Mesothelial cell of epicardium (in vitro differentiated cells): ENCODE data around the gene RAB25. TPM values are rescaled to one million over a fixed set of nuclear protein-coding genes. Genes with fewer than 3 reads are reported as not detected.

Experiments used
- DNase-seq, 2 experiments: peaks; one replicate each; pipeline ENCODE4 v3.0.0; 2021; ENCODE audit warnings: low spot score in 2 of 2; ENCODE audit not compliant: unreplicated experiment in 2 of 2
- H3K27ac Mint-ChIP-seq: 2 replicates; pipeline ENCODE4 v1.8.0; 2021; ENCODE audit warnings: mixed read lengths
- H3K27me3 Mint-ChIP-seq: 2 replicates; pipeline ENCODE4 v1.8.0; 2021; ENCODE audit warnings: low read depth, mixed read lengths
- H3K36me3 Mint-ChIP-seq: 2 replicates; pipeline ENCODE4 v1.8.0; 2021; ENCODE audit warnings: mixed read lengths
- H3K4me1 Mint-ChIP-seq: 2 replicates; pipeline ENCODE4 v1.8.0; 2021; ENCODE audit warnings: mixed read lengths
- H3K4me3 Mint-ChIP-seq: 2 replicates; pipeline ENCODE4 v1.8.0; 2021; ENCODE audit warnings: mild to moderate bottlenecking, moderate library complexity, mixed read lengths
- H3K9me3 Mint-ChIP-seq: 2 replicates; pipeline ENCODE4 v1.8.0; 2021; ENCODE audit warnings: mixed read lengths
- CTCF ChIP-seq: fragments of 200-600 bp; sonication (generic); IDR thresholded peaks from one replicate; pipeline ENCODE4 v1.5.0; 2021; ENCODE audit warnings: antibody characterized with exemption; ENCODE audit not compliant: unreplicated experiment
- total RNA-seq: library from RNA; stranded (reverse); gene quantifications from 3 replicates; pipeline ENCODE4 v1.2.1, GENCODE V29; 2021

Gene RAB25
- total RNA-seq, 1 donor from 2014 or later: 51.1 TPM

DNA sequence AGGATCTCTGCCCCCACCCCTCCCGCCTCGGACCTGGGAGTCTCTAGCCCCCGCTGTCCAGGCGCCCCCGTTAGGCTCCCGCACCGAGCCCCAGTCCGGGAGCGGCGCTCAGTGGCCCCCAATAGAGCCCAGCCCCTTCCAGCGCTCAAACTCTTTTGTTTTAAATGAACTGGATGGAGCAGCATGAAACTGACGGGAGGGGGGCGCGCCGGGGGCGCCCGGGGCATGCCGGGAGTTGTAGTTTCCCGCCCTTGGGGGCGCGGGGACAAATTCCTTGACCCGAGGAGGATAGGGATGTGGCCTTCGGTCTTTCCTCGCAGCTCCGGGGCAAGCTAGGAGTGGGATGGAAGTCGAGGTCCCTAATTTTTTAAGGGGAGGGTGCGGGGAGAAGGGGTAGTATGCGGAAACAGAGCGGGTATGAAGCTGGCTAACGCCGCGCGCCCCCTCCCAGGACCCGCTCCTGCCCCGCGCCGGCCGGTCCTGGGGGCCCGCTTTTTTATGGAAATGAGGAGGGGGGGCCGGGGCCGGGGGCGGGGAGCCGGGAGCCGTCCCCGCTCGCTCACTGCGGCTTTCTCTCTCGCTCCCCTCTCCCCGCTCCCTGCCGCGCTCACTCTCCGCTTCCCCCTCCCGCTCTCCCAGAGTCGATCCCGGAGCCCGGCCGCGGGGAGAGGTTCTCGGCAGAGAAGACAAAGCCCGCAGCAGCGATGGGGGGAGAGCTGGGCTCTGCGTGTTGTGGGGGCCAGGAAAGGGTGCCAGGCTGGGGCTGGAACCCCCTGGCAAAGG, 21.5 kb downstream of the RAB25 start, which contains the start of gene MEX3A:
Gene MEX3A (minus strand): TSS at position 157 of the 783 bp plus-strand sequence. CDS start 467 bp downstream, outside the sequence.
- peak within 1 kb of the TSS; percentile 98 for H3K27ac Mint-ChIP-seq
- H3K36me3 Mint-ChIP-seq: peaks cover 8% of the 10 kb centered on the region
- no peaks in the 10 kb centered on the region for H3K9me3 Mint-ChIP-seq
- no peaks in the 10 kb centered on the region for H3K27me3 Mint-ChIP-seq
- DNase-seq: peak; percentile 83 to 93
- H3K4me3 Mint-ChIP-seq: peak within 1 kb of the TSS; percentile 98
- no peak for TF ChIP-seq CTCF
- peaks cover 66% of the 10 kb centered on the region for H3K4me1 Mint-ChIP-seq

GRCh38 chr1:156083800-156084790, 23.1 kb downstream of the RAB25 start:
- H3K27ac Mint-ChIP-seq: peak overlapping the region; percentile 98
- H3K9me3 Mint-ChIP-seq: no peaks in the 10 kb centered on the region

DNA sequence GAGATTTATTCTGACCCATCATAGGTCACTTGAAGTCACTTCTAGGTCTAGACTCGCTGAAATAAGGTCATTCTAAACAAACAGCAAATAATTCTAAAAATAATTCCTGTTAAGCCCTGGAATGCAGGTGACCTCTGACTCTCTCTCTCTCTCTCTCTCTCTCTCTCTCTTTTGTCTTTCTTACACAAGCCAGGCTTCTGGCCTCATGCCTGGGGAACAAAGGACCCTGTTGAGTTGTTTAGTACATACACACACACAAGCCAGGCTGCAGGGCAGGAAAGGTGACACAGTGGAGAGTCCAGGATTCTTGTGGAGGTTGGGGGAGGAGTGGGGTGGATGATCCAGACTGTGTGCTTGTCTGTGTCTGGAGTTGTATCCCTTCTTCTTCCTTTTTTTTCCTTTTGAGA, 25.3 kb downstream of the RAB25 start:
- Mint-ChIP-seq H3K4me3 (no peak overlapping the region), H3K27ac (peak overlapping the region; percentile 92), H3K27me3 (no peaks in the 10 kb centered on the region), H3K4me1 (peaks cover 40% of the 10 kb centered on the region), H3K36me3 (no peaks in the 10 kb centered on the region), H3K9me3 (no peaks in the 10 kb centered on the region)
- DNase-seq: no peak
- TF ChIP-seq CTCF: no peak

More at GRCh38 chr1:156083800-156084790, 23.1 kb downstream of the RAB25 start:
- Mint-ChIP-seq H3K4me1 (peaks cover 50% of the 10 kb centered on the region), H3K4me3 (peak overlapping the region; percentile 92), H3K36me3 (peaks cover 5% of the 10 kb centered on the region), H3K27me3 (no peaks in the 10 kb centered on the region)
- TF ChIP-seq CTCF: no peak
- DNase-seq: no peak

GRCh38 chr1:156089704-156090103, 28.7 kb downstream of the RAB25 start:
- DNase-seq: no peak
- Mint-ChIP-seq H3K27me3 (no peaks in the 10 kb centered on the region), H3K4me3 (no peak overlapping the region), H3K36me3 (peaks cover 8% of the 10 kb centered on the region), H3K9me3 (no peaks in the 10 kb centered on the region), H3K4me1 (peaks cover 25% of the 10 kb centered on the region), H3K27ac (no peak overlapping the region)
- no peak for TF ChIP-seq CTCF

DNA sequence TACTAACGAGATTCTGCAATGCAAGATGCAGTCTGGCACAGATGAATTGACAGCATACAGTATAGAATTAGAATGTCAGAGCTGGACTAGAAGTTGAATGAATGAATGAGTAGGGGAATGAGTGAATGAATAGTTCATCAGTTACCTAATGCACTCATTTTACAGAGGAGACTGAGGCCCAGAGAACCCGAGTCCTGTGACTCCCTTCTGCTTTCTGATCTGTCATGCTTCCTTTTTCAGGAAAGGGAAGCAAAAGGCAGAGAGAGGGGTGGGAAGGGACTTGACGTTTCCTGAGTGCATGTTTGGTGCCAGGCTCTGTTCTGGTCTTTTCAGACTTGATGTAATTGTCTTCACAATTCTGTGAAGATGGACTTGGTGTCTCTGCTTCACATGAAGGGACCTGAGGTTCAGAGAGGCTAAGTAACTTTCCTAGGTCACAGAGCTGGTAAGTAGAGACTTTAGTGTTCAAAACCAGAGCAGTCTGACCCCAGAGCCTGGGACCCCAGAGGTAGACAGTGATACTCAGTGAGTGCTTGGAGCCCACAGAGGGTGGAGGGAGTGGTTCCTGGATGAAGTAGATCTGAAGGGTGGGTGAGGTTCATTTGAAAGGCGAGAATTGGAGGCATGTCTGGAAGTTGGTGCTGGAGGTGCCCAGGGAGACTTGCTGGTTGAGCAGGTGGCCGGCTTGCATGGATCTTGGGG, 29.3 kb downstream of the RAB25 start:
- Mint-ChIP-seq H3K27ac (peak overlapping the region; percentile 84), H3K36me3 (peaks cover 12% of the 10 kb centered on the region), H3K9me3 (no peaks in the 10 kb centered on the region), H3K4me1 (peaks cover 19% of the 10 kb centered on the region), H3K4me3 (no peak overlapping the region), H3K27me3 (no peaks in the 10 kb centered on the region)
- DNase-seq: no peak
- no peak for TF ChIP-seq CTCF
